Peyer's patch (tissue), 4 donors: ENCODE measurements around the gene COX7B.

ENCODE experiments used
- CTCF ChIP-seq, 6 experiments: fragments of 450-650 bp in 4 of 6; fragments of 200-600 bp in 2 of 6; sonication (generic) in 1 of 6; IDR thresholded peaks; one replicate each; pipeline ENCODE4 v1.5.1; 2017 to 2019; ENCODE audit warnings: antibody characterized with exemption in 6 of 6, mild to moderate bottlenecking in 3 of 6, moderate library complexity in 1 of 6
- POLR2A ChIP-seq, 2 donors: fragments of 450-650 bp; IDR thresholded peaks; one replicate each; pipeline ENCODE4 v1.5.1; 2017; ENCODE audit warnings: antibody characterized with exemption in 2 of 2, mild to moderate bottlenecking in 2 of 2, moderate library complexity in 2 of 2

- no peak for TF ChIP-seq CTCF (IDR thresholded peaks at IDR 0.05)
- TF ChIP-seq POLR2A (IDR thresholded peaks at IDR 0.05) = no peak
Observed at GRCh38 chrX:77900688-77901087, 1.4 kb downstream of the COX7B start.
